Stimulated activated effector memory CD8-positive, alpha-beta T cell treated with anti-CD3 and anti-CD28 coated beads, Interleukin-12 subunit alpha, Interleukin-12 subunit beta, amount 100 ng/mL, for 72 hours (primary cell): ENCODE data around the gene RANBP3.
A peak's percentile ranks its signal among the peaks of the same experiment; 100 is the strongest.
"Not testable (repeated sequence)": the region's sequence is repeated elsewhere in the genome, so short reads cannot be mapped to it uniquely, and the experiment has no call there.

Experiments
- ATAC-seq: fragments of 150-1000 bp; cut with Tn5 transposase; 2 replicates; pipeline ENCODE4 v1.10.0; 2021
- DNase-seq, 2 donors: peaks; one replicate each; pipeline ENCODE4 v3.0.0; 2021 to 2022; ENCODE audit warnings: low spot score in 2 of 2
- H3K27ac Mint-ChIP-seq: one replicate; pipeline ENCODE4 v1.8.0; 2022; ENCODE audit warnings: mild to moderate bottlenecking, mixed read lengths
- H3K36me3 Mint-ChIP-seq: one replicate; pipeline ENCODE4 v1.8.0; 2022; ENCODE audit warnings: mild to moderate bottlenecking, mixed read lengths
- H3K4me1 Mint-ChIP-seq: one replicate; pipeline ENCODE4 v1.8.0; 2022; ENCODE audit warnings: mixed read lengths
- H3K4me3 Mint-ChIP-seq: one replicate; pipeline ENCODE4 v1.8.0; 2022; ENCODE audit warnings: mild to moderate bottlenecking, mixed read lengths
- H3K9me3 Mint-ChIP-seq: one replicate; pipeline ENCODE4 v1.8.0; 2022; ENCODE audit warnings: mixed read lengths

The RANBP3 gene

DNA sequence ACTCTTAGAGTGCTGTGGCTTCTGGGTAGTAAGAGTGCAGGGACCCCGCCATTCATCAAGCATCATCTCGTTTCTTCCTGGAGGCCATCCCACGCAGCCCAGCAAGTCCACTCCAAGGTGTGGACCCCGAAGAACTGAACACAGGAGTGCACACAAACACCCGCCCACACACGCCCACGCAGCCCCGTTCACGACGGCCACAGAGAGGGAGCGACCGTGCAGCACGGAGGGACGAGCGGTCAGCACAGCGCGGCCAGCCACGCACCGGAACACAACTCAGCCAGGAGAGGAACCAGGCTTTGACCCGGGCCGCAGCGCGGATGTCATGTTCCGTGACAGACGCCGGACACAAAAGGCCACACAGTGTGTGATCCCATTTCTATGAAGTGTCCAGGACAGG lies 18.2 kb upstream of the RANBP3 start:
- Mint-ChIP-seq H3K4me3 (no peak overlapping the region), H3K27ac (no peak overlapping the region), H3K36me3 (no peaks in the 10 kb centered on the region), H3K4me1 (no peaks in the 10 kb centered on the region), H3K9me3 (no peaks in the 10 kb centered on the region)
- no peak for ATAC-seq
- DNase-seq, result no peak

DNA sequence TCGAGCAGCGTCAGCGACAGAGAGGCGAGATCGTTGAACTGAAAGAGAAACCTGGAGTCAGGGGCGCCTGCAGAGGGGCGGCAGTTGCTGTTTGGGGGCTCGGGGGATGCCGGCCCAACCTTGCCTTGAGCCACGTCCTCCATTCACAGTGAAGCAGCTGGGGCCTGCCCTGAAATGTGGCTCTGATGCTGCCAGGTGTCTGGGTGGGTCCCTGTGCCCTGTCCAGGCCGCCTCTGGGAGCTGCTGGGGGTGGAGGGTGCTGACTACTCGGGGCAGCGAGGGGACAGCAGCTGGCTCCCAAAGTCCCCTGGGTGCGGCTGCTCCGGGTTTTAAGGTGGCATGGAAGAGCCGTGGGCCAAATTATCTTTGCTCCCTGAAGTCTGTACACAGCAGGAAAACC lies 17.7 kb upstream of the RANBP3 start:
- DNase-seq, result no peak
- Mint-ChIP-seq H3K9me3 (no peaks in the 10 kb centered on the region), H3K36me3 (no peaks in the 10 kb centered on the region), H3K4me3 (no peak overlapping the region), H3K27ac (no peak overlapping the region), H3K4me1 (no peaks in the 10 kb centered on the region)
- no peak for ATAC-seq

DNA sequence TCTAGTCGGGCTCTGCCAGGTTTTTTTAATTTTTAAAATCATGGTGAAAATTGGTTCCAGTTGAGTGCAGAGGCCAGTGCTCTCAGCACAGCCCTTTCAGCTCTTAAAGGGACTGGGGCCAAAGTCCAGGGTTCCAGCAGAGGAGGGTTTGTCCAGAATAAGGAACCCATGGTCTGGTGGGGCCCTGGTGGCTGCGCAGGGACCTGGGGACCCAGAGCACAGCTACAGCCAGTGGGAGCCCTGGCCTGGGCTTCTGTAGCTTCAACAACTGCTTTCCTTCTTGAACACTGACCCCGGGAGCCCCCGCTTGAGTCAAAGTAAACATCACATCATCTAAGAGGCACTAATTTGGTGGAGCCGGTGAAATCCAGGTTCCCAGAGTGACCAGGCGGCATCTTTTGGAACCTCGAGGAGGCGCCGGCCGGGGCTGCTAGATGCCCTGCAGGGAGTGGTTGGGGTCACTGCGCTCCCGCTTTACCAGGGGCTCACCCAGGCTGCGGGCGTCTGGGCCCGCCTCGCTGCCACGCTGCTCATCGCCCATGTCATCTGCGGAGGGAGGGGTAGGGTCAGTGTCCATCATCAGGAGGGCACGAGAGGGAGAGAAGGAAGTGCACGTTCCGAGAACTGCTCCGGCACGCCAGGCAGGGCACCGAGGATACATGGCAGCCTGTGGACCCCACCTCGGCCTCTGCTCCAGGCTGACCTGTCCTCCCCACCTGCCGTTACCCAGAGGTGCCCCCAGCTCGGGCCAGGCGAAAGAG lies 16.6 kb upstream of the RANBP3 start:
- DNase-seq (no peak), ATAC-seq (no peak)
- no peak overlapping the region for H3K4me3 Mint-ChIP-seq
- H3K36me3 Mint-ChIP-seq, result no peaks in the 10 kb centered on the region
- no peaks in the 10 kb centered on the region for H3K9me3 Mint-ChIP-seq
- H3K4me1 Mint-ChIP-seq, result no peaks in the 10 kb centered on the region
- H3K27ac Mint-ChIP-seq, result no peak overlapping the region

DNA sequence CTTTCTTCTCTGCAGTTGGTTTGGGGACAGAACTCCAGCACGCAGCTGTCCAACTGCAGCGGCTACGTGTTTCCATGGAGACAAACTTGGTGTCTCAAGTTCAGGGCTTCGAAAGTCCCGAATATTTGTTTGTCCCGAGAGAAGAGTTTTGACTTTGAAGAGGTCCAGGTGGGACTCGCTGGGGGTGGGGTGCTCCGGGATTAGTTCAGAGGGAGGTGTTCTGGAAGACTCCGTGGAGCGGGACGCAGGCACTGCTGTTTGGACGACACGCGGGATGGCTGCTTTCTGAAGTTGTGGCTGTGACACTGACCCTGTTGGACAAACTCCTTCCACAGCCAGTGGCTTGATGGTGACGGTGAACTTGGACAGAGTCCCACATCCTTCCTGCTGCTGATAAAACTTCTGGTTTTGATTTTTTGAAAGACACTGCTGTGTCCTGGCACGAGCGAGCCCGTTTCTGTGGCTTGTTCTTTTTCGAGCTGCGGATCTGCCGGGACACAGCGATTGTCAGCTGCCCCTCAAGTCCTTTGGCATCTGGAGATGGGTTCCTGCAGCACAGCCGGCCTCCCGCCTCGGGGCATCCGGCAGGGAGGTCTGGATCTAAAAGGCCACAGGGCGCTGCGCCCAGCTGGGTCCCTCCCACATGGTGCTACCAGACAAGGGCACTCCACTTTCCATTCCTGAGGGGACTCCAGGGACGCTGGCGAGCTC lies 15.9 kb upstream of the RANBP3 start:
- ATAC-seq, result no peak
- Mint-ChIP-seq H3K36me3 (no peaks in the 10 kb centered on the region), H3K27ac (no peak overlapping the region), H3K9me3 (no peaks in the 10 kb centered on the region), H3K4me3 (no peak overlapping the region), H3K4me1 (no peaks in the 10 kb centered on the region)
- DNase-seq, result no peak

DNA sequence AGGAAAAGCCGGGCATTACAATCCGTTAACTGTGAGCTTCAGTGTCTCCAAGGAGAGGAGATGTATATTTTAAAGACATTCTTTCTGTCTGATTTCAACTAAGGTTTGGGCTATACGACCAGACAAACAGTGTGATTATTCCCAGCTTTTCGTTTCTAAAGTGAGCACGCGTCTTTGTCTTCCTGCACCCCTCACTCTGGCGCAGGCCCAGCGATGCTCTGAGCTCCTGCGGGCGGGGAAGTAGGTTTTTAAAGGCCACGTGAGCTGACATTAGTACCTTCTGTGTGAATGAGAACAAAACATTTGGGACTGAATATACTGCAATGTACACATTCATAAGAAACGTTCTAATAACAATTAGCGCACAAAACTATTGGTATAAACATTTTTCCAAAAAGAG lies 15.3 kb upstream of the RANBP3 start:
- H3K9me3 Mint-ChIP-seq, result no peaks in the 10 kb centered on the region
- no peak overlapping the region for H3K4me3 Mint-ChIP-seq
- H3K27ac Mint-ChIP-seq, result no peak overlapping the region
- H3K36me3 Mint-ChIP-seq, result no peaks in the 10 kb centered on the region
- ATAC-seq, result no peak
- no peak for DNase-seq
- no peaks in the 10 kb centered on the region for H3K4me1 Mint-ChIP-seq

DNA sequence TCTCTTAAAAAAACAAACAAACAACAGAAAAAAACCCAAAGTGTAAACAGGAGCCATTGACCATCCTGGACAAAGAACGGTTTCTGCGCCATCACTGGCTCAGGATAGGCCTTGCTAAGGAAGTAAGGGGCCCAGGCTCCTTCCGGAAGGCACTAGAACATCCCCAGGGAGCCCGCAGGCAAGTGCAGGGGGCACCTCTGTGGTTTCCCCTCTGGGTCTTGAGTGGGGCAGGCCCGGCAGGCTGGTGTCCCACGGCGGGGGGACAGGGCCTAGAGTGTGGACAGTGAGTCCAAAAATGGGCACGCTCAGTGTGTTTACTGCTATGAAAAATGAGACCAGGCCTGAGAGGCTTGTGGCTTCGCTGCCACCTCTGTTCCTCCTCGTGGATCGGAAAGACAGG lies 14.8 kb upstream of the RANBP3 start:
- Mint-ChIP-seq H3K27ac (no peak overlapping the region), H3K9me3 (no peaks in the 10 kb centered on the region), H3K4me1 (peaks cover 1% of the 10 kb centered on the region), H3K36me3 (no peaks in the 10 kb centered on the region), H3K4me3 (no peak overlapping the region)
- no peak for DNase-seq
- no peak for ATAC-seq

DNA sequence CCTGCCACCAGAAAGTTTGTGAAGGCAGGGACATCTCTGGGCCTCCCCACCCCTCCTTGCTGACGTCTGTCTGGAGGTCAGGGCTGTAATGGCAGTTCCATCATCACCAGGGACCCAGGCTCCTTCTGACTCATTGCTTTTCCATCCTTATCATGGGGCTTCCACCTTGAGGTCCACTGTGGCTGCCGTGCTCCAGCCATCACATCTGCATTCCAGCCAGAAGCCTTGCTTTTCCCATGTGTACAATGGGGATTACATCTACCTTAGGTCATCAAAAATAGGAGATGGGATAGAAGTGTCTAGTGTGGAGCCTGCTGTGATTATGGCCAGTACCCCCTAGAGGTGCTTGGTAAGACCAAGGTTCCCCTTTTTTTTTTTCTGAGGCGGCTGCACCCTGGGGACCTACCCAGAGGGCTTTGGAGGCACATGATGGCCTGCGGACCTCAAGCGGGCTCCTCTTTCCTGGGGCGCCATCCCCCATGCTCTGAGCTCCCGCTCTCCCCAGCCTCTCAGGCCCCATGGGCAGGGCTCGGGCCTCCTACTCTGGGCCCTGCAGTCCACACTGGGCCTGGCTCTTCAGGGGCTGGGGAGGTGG lies 13.4 kb upstream of the RANBP3 start:
- no peaks in the 10 kb centered on the region for H3K36me3 Mint-ChIP-seq
- no peak overlapping the region for H3K27ac Mint-ChIP-seq
- no peak overlapping the region for H3K4me3 Mint-ChIP-seq
- no peaks in the 10 kb centered on the region for H3K9me3 Mint-ChIP-seq
- peaks cover 10% of the 10 kb centered on the region for H3K4me1 Mint-ChIP-seq
- no peak for DNase-seq
- no peak for ATAC-seq

DNA sequence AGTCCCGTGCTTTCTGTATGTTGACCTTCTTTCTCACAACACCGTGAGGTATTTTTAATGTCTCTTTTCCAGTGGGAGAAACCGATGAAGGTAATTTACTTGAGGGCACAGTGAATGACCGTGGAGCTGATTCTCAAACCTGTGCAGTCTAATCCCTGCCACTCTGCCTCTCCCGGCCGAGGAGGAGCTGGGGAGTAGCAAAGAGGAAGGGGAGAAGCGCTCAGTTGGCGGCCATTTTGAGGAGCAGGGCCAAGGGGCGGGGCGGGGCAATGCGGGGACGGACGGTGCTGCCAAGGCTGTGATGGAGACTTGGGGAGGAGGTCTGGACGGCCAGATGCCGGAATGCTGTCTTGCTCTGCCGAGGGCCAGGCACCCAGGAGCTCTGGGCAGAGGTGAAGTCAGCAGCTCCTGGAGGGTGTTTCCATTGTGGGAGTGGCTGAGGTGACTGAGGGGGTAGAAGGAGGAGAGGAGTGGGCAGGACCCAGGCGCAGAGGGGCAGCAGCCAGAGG lies 12.4 kb upstream of the RANBP3 start:
- DNase-seq (no peak), ATAC-seq (no peak)
- Mint-ChIP-seq H3K4me3 (no peak overlapping the region), H3K4me1 (peaks cover 10% of the 10 kb centered on the region), H3K36me3 (no peaks in the 10 kb centered on the region), H3K27ac (no peak overlapping the region), H3K9me3 (no peaks in the 10 kb centered on the region)

DNA sequence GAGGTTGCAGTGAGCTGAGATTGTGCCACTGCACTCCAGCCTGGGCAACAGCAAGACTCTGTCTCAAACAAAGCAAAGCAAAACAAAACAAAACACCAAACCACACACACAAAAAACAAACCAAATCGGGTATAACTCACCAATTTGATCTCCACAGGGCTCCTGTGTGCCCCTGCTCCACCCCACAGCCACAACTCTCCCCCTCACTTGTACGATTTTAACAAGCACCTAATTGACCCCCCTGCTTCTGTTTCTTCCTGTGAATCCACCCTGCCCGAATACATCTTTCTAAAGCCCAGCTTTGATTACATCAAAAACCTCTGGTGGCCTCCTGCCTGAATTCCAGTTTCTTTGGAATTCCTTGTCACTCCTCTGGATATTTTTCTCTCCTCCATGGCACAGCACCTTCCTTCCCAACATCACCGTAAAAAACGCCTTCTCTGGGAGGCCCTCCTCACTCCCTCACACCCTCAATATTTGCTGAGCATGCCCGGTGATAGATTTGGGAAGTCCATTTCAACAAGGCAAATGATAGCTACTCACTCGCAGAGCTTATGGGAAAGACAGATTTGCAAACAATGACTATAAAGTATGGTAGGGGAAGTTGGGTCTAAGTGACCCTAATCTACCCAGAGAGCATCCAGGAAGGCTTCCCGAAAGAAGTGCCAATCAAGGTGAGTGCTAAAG lies 11.6 kb upstream of the RANBP3 start:
- Mint-ChIP-seq H3K27ac (no peak overlapping the region), H3K4me1 (peaks cover 10% of the 10 kb centered on the region), H3K36me3 (no peaks in the 10 kb centered on the region), H3K9me3 (no peaks in the 10 kb centered on the region), H3K4me3 (no peak overlapping the region)
- DNase-seq (no peak), ATAC-seq (no peak)

DNA sequence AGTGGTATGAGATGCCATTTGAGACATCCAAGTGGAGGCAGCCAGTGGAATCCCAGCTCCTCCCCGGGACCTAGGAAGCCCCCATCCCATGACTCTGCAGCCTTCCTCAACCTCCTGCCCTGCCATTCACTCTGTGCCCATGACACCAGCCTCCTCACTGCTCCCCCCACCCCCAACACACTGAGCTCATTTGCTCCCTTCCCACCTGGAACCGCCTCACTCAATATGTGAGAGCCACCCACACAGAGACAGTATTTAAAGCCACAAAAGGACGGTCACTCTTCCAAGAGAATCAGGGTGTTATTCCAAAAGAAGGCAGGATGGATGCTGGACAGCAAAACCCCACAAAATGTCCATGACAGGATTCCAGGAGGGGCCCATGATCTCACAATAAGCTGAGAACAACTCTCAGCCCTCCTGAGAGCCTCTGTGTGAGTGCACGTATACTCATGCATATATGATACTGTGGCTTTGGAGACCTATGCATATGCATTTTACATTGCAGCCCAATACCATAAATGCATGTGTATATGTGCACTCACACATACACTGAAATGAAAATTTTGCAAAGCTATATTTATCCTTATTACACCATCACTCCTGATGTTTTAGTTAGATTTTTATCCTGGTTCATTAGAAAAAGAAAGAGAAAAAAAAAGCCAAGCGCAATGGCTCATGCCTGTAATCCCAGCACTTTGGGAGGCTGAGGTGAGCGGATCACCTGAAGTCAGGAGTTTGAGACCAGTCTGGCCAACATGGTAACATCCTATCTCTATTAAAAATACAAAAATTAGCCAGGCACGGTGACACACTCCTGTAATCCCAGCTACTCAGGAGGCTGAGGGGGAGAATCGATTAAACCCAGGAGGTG lies 10.8 kb upstream of the RANBP3 start:
- DNase-seq (no peak), ATAC-seq (no peak)
- no peaks in the 10 kb centered on the region for H3K36me3 Mint-ChIP-seq
- peak overlapping the region; percentile 43 for H3K27ac Mint-ChIP-seq
- H3K4me3 Mint-ChIP-seq, result peak overlapping the region; percentile 66
- H3K4me1 Mint-ChIP-seq, result peaks cover 12% of the 10 kb centered on the region
- no peaks in the 10 kb centered on the region for H3K9me3 Mint-ChIP-seq

DNA sequence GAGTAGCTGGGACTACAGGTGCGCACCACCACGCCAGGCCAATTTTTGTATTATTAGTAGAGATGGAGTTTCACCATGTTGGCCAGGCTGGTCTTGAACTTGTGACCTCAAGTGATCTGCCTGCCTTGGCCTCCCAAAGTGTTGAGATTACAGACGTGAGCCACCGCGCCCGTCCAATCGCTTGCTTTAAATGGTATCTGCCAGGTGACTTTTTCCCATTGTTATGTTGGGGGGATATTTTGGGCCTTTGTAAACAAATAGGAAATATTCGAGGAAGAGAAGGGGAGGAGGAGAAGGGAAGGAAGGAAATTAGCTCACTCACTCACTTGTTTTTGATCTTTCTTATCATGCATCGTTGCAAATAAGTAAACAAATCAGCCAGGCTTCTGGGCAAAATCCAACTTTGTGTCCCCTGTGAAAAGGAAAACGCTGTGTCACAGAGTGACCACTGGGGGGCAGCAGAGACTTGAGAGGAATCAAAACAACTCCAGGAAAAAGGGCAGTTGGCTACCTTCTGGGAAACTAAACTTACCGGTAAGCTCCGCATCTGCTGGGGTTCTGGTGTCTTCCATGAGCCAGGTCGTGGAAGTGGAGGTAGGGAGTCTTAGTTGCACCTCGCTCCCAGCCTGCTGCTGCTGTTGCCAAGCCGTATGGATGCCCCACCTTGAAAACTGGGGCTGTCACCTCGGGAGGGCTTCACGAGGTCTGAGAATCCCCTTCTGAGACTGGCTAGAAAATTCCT lies 9.3 kb upstream of the RANBP3 start:
- peaks cover 22% of the 10 kb centered on the region for H3K4me1 Mint-ChIP-seq
- H3K36me3 Mint-ChIP-seq, result no peaks in the 10 kb centered on the region
- H3K4me3 Mint-ChIP-seq, result peak overlapping the region; percentile 66
- H3K9me3 Mint-ChIP-seq, result no peaks in the 10 kb centered on the region
- ATAC-seq, result peak; percentile 42
- peak; percentile 62 to 80 for DNase-seq
- peak overlapping the region; percentile 83 for H3K27ac Mint-ChIP-seq

DNA sequence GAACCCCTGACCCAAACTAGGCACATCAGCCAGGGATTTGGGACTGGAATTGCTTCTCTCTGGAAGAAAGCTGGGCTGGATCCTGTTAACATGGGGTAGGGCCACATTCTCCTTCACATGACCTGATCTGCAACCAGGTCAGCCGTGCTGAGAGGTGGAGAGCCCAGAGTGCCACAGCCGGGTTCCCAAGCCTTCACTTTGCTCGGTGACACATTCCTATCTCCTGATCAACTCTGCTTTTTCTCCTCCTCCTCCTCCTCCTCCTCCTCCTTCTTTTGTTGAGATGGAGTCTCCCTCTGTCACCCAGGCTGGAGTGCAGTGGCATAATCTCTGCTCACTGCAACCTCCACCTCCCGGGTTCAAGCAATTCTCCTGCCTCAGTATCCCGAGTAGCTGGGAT lies 7.9 kb upstream of the RANBP3 start:
- not testable (repeated sequence) for H3K9me3 Mint-ChIP-seq, H3K36me3 Mint-ChIP-seq, H3K27ac Mint-ChIP-seq, H3K4me3 Mint-ChIP-seq, DNase-seq, ATAC-seq
- H3K4me1 Mint-ChIP-seq, result peaks cover 22% of the 10 kb centered on the region

DNA sequence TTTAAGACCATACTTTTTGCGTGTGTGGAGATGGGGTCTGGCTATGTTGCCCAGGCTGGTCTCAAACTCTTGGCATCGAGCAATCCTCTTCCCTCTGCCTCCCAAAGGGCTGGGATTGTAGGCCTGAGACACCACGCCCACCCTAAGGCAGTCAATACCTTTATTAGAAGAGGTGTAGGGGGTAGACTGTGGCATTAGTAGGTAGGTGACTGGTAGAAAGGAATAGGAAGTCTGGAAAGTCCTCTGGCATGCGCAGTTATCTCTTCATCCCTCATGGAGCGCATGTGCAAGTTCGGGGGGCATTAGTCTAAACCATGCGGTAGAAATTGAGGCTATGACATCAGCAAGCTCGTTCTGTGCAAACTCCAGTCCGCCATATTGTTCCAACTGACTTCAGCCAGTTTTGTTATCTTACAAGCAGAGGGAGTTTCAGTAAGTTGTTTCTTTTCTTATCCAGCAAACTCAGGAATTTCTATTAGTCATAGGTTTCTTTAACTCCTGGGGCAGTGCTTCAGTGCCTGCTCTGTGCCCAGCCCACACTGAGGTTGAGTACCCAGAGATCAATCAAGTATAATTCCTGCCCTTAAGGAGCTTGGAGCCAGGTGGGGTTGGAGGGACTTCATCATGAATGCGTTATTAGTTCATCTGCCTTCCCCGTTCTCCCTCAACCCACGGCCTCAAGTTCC lies 7.3 kb upstream of the RANBP3 start:
- DNase-seq (no peak), ATAC-seq (no peak)
- Mint-ChIP-seq H3K36me3 (no peaks in the 10 kb centered on the region), H3K4me1 (peaks cover 22% of the 10 kb centered on the region), H3K4me3 (no peak overlapping the region), H3K27ac (no peak overlapping the region), H3K9me3 (no peaks in the 10 kb centered on the region)

DNA sequence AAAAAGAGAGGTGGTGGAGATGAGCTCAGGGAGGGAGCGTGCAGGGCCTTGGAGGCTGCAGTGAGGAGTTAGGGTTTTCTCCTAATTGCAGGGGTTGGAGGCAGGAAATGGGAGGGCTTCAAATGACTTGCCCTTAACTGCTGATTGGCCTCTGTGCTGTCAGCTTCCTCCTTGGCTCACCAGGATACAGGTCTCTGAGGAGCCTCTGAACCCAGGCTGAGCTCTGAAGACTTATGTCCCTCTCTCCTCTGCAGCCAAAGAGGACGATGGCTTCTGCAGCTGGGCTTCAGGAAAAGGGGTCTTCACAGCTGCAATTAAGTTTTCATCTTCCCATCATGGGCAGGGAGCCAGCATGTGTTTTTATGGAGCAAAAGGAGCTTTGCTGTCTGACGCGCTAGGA lies 6.7 kb upstream of the RANBP3 start:
- no peaks in the 10 kb centered on the region for H3K9me3 Mint-ChIP-seq
- peaks cover 28% of the 10 kb centered on the region for H3K4me1 Mint-ChIP-seq
- H3K27ac Mint-ChIP-seq, result no peak overlapping the region
- ATAC-seq (no peak), DNase-seq (no peak)
- no peak overlapping the region for H3K4me3 Mint-ChIP-seq
- peaks cover 5% of the 10 kb centered on the region for H3K36me3 Mint-ChIP-seq
